Activated naive CD4-positive, alpha-beta T cell treated with anti-CD3 and anti-CD28 coated beads, Interleukin-2, amount 50 U/mL, for 24 hours (primary cell): ENCODE data around the gene RAB31.

ENCODE experiments used
- H3K27ac Mint-ChIP-seq: one replicate; pipeline ENCODE4 v1.8.0; 2021; ENCODE audit warnings: mild to moderate bottlenecking, mixed read lengths
- H3K27me3 Mint-ChIP-seq: one replicate; pipeline ENCODE4 v1.8.0; 2021; ENCODE audit warnings: mixed read lengths
- H3K36me3 Mint-ChIP-seq: one replicate; pipeline ENCODE4 v1.8.0; 2021; ENCODE audit warnings: mixed read lengths
- H3K4me1 Mint-ChIP-seq: one replicate; pipeline ENCODE4 v1.8.0; 2021; ENCODE audit warnings: mixed read lengths
- H3K4me3 Mint-ChIP-seq: one replicate; pipeline ENCODE4 v1.8.0; 2021; ENCODE audit warnings: mild to moderate bottlenecking, mixed read lengths
- H3K9me3 Mint-ChIP-seq: one replicate; pipeline ENCODE4 v1.8.0; 2021; ENCODE audit warnings: mixed read lengths

Gene RAB31

DNA sequence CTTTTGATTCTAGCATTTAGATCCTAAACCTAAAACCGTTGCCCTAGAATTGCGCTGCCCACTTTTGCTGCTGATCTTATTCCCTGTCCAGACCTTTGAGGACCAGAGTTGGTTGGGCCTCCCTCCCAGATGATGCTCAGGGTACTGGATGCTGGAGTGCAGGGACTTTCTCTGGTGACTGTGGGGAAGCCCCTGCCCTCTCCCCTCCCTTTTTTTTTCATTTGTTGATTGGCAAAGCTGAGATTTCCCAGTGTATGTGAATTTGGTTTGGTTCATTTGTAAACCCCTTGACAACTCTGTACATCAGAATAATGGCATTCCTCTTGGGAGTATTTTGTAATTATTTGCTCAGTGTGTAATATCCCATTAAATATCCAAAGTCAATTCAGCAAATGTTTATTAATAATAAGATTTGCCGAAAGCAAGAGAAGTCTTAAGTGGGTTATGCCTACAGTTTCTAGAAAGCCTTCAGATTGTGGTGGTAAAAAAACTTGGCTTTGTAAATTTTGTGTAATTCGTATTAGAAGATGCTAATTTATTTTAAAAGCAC, 28.3 kb downstream of the RAB31 start:
- peaks cover 9% of the 10 kb centered on the region for H3K27me3 Mint-ChIP-seq
- H3K4me3 Mint-ChIP-seq = no peak overlapping the region
- peaks cover 4% of the 10 kb centered on the region for H3K4me1 Mint-ChIP-seq
- no peaks in the 10 kb centered on the region for H3K9me3 Mint-ChIP-seq
- no peak overlapping the region for H3K27ac Mint-ChIP-seq
- no peaks in the 10 kb centered on the region for H3K36me3 Mint-ChIP-seq

DNA sequence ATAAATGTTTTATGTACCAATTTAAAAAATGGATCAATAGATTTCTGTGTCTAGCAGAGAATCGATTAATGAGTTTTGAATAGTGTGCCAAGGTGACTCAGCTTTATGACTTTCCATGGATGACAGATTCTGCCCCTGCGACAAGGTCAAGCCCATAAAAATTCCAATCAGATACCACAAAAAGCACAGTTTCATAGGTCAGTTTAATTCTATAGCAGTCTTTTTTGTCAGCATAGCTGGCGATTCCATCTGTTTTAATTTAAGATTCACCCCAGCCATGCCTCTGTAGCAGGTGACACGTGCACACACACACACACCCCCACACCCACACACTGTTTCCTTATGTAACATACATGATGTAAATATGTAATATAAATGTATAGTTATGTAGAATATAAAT, 28.9 kb downstream of the RAB31 start:
- Mint-ChIP-seq H3K27ac (no peak overlapping the region), H3K4me1 (peaks cover 4% of the 10 kb centered on the region), H3K4me3 (no peak overlapping the region), H3K27me3 (peaks cover 10% of the 10 kb centered on the region), H3K9me3 (no peaks in the 10 kb centered on the region), H3K36me3 (no peaks in the 10 kb centered on the region)

DNA sequence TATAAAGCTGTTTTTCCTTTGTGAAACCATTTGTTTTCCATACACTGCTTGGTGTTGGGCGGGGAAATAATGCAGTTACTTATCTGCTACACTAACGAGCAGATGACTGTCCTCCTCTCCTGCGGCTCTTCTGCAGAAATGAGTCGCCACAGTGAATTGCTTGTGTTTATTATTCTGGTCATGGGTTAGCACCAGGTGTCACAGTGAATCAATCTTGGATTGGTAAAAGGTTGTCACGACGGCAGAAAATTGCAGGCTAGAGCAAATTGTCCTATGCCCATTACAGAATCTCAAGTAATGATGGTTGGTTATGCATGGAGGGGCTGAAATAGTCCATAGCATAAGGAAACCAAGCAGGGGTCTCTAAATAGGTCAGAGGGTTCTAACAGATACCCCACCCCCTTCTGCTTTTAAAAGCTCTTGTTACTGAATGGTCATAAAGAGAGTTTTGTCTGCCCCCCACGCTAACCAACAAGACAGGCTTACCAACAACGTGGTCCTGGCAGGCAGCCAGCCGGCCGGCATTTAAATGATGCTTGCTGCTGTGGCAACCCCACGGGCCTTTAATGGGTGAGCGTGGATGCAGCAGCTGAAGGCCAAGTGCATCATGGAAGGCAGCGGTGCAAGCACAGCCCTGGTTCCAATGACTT, 29.5 kb downstream of the RAB31 start:
- Mint-ChIP-seq H3K27me3 (peaks cover 11% of the 10 kb centered on the region), H3K27ac (no peak overlapping the region), H3K36me3 (no peaks in the 10 kb centered on the region), H3K4me1 (peaks cover 4% of the 10 kb centered on the region), H3K4me3 (no peak overlapping the region), H3K9me3 (no peaks in the 10 kb centered on the region)

DNA sequence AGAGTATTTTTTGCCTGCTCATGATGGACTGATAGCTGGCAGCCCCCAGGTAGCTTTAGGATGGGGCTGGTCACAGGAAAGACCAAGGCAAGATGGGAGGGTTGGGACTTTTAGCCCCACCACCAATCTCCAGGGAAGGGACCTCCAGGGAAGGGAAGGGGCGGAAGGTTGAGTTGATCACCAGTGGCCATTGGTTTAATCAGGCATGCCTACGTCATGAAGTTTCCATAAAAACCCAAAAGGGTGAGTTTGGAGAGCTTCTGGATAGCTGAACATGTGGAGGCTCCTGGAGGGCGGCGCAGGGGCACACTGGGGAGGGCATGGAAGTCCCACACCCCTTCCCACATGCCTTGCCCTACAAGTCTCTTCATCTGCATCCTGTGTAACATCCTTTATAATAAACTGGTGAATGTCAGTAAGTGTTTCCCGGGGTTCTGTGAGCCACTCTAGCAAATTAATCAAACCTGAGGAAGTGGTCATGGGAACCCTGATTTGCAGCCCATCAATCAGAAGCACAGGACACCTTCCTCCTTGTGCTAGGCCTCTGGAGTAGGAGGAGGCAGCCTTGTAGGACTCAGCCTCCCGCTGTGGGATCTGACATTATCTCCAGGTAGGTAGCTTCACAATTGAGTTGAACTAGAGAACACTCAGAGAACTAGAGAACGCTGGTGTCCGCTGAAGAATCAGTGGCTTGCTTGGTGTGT, 30.3 kb downstream of the RAB31 start:
- Mint-ChIP-seq H3K36me3 (no peaks in the 10 kb centered on the region), H3K27ac (no peak overlapping the region), H3K27me3 (peaks cover 10% of the 10 kb centered on the region), H3K4me1 (peaks cover 4% of the 10 kb centered on the region), H3K9me3 (no peaks in the 10 kb centered on the region), H3K4me3 (no peak overlapping the region)

DNA sequence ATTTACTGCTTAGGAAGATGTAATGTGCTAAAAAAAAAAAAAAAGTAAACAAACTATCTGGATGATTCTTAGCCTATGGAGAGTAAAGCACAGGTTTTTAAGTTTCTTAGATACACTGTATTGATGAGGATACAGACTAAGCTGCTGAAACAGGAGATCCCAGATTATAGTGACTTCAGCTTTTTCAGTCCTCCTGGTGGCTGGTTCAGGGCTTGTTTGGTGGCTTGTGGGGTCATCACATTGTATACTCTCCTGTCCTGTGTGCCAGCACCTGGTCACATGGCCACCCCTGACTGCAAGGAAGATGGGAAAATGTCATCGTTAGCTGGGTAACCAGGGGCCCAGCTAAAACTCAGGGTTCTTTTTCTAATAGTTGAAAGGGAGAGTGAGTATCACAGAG, 31.4 kb downstream of the RAB31 start:
- H3K27me3 Mint-ChIP-seq = peaks cover 13% of the 10 kb centered on the region
- no peaks in the 10 kb centered on the region for H3K36me3 Mint-ChIP-seq
- no peaks in the 10 kb centered on the region for H3K4me1 Mint-ChIP-seq
- no peak overlapping the region for H3K27ac Mint-ChIP-seq
- peaks cover under 1% of the 10 kb centered on the region for H3K9me3 Mint-ChIP-seq
- no peak overlapping the region for H3K4me3 Mint-ChIP-seq

DNA sequence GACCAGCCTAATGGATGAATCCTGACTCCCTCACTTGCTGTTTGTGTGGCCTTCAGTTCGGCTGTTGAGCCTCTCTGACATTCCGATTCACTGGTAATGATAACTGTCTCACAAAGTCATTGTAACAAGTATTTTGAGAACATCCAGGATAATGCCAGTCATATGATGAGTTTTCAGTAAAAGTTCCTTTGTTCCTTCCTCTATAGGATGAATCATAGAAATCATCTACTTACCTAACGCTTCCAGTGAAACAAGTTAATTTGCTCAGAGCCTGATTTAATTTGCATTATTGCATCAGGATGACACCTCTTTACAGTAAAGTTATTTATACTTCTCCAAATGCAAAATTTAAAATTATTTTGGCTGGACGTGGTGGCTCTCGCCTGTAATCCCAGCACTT, 32.0 kb downstream of the RAB31 start:
- H3K4me1 Mint-ChIP-seq = no peaks in the 10 kb centered on the region
- no peaks in the 10 kb centered on the region for H3K36me3 Mint-ChIP-seq

DNA sequence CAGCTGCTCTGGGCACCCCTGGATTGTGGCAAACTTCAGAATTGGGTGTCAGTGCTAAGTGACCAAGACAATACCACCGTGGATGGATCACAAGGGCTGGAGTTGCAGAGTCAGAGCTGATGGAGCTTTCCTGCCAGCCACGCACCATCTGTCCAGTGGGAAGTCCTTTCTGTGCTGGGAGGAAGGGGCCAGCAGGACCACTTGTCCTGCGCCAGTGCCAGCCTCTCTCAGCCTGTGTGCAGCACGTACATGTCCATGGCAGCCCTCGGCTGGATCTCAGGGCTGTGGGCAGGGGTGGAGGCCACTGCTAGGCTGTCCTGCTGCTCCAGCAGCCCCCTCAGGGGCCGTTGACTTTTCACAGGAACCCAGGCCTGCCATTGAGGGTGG, 33.3 kb downstream of the RAB31 start:
- Mint-ChIP-seq H3K36me3 (no peaks in the 10 kb centered on the region), H3K27ac (no peak overlapping the region), H3K4me1 (no peaks in the 10 kb centered on the region), H3K9me3 (peaks cover 7% of the 10 kb centered on the region), H3K4me3 (no peak overlapping the region), H3K27me3 (peaks cover 17% of the 10 kb centered on the region)

More for the DNA sequence above, 32.0 kb downstream of the RAB31 start:
- H3K4me3 Mint-ChIP-seq = no peak overlapping the region
- H3K9me3 Mint-ChIP-seq = peaks cover 6% of the 10 kb centered on the region
- H3K27me3 Mint-ChIP-seq = peaks cover 16% of the 10 kb centered on the region
- no peak overlapping the region for H3K27ac Mint-ChIP-seq

DNA sequence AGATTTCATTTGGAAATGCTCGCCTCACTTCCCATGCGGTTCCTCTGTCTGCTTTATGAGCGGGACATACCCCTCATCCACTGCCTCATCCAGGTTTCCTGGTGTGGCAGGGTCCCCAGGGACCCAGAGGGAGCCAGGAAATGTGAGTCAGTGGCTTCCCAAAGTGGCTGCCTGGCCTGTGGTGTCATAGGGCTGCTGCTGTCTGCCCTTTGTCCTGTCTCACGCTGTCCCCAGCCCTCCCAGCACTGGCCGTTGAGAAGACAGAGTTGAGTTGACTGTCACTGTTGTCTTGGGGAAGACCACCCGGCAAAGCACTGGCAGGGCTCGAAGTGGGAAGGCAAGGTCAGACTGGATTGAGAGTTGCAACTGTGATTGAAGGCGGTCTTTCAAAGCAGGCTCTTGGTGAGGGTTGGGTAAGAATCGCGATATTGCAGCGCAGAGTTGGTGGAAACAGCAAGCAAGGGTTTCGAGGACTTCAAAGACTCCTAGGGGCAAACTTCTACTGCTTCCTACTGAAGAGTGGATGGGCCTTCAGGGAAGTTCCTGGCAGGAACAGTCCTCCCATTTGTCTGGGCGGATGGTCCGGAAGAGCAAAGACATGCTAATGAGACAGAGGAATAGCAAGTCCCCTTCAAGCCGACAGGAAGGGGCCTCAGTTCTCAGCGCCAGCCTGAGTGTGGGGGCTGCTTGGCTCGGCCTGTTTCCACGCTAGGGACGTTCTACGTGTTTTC, 33.9 kb downstream of the RAB31 start:
- Mint-ChIP-seq H3K36me3 (no peaks in the 10 kb centered on the region), H3K4me3 (no peak overlapping the region), H3K4me1 (no peaks in the 10 kb centered on the region), H3K27me3 (peaks cover 17% of the 10 kb centered on the region), H3K9me3 (peaks cover 7% of the 10 kb centered on the region), H3K27ac (no peak overlapping the region)

DNA sequence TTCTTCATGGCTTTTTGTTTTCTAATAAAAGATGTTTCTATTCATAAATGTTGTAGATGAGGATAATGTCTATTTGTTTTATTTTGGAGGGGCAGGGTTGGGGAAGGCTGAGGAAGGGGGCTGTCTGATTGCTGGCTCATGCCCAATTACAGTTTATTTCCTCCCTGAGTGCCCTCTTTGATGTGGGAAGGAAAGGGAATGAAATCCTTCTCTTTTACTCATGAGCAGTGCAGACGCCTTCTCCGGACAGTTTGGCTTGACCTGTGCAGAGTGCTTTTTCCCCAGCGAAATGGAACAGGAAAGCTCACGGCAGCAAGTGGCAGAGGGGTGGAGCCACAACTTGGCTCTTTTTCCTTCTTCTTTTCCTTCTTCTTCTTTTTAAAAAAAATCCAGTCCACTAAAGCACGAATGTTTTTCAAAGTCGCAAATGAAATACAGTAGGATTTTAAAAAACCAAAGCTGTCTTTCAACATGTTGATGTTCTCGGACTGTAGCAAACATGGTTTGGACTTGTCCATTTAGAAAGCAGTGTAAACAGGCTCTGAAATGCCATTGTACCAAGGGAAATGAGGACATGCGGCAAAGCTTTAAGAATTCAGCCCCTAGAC, 34.5 kb downstream of the RAB31 start:
- H3K27ac Mint-ChIP-seq = no peak overlapping the region
- H3K4me1 Mint-ChIP-seq = no peaks in the 10 kb centered on the region
- H3K4me3 Mint-ChIP-seq = no peak overlapping the region
- H3K27me3 Mint-ChIP-seq = peaks cover 17% of the 10 kb centered on the region
- peaks cover 7% of the 10 kb centered on the region for H3K9me3 Mint-ChIP-seq
- H3K36me3 Mint-ChIP-seq = no peaks in the 10 kb centered on the region

DNA sequence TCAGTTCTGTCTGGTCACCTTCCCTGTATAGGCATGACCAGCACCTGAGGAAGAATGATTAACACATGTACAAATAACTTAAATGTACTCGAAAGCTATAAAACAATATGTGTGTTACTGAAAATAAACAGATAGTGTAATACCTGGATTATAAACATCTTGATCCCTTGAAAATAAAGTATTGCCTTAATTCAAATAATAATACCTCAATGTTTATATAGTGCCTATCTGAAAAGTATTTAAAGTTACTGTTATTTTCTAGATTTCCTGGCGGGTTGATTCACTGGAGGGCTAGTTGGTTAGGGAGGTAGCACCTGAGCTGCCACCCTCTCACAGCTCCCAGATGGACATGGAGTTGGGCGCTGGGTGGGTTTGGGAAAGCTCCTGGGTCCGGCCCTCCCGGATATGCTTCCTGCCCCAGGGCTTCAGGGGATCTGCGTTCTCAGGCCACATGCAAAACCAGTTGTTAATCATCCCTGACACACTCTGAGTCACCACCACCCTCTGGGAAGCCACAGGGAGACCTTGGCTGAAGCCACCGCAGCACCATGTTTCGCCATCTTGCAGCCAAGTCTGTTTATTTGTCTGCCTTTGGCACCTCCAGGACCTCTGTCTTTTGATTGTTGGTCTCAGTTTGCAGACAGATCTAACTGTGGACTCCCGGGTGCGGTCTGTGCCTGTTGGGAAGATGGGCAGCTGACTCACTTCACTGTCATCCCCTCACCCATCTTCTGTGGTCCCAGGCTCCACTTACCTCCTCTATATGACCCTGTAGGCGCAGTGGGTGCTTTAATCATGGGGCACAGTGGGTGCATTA, 35.3 kb downstream of the RAB31 start:
- no peaks in the 10 kb centered on the region for H3K36me3 Mint-ChIP-seq
- no peak overlapping the region for H3K4me3 Mint-ChIP-seq
- H3K27me3 Mint-ChIP-seq = peaks cover 17% of the 10 kb centered on the region
- H3K27ac Mint-ChIP-seq = no peak overlapping the region
- no peaks in the 10 kb centered on the region for H3K4me1 Mint-ChIP-seq
- peaks cover 7% of the 10 kb centered on the region for H3K9me3 Mint-ChIP-seq

DNA sequence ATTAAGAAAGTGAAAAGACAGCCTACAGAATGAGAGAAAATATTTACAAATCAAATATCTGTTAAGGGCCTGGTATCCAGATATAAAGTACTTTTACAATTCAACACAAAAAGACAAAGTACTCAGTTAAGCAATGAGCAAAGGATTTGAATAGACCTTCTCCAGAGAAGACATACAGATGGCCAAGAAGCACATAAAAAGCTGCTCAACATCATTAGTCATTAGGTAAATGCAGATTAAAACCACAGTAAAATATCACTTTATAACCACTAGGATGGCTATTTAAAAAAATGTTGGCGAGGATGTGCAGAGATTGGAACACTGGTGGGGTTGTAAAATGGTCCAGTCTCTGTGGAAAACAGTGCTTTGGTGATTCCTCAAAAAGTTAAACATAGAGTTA, 38.9 kb downstream of the RAB31 start:
- H3K36me3 Mint-ChIP-seq = no peaks in the 10 kb centered on the region
- no peak overlapping the region for H3K27ac Mint-ChIP-seq
- peaks cover 7% of the 10 kb centered on the region for H3K9me3 Mint-ChIP-seq
- no peaks in the 10 kb centered on the region for H3K4me1 Mint-ChIP-seq
- no peak overlapping the region for H3K4me3 Mint-ChIP-seq
- peaks cover 12% of the 10 kb centered on the region for H3K27me3 Mint-ChIP-seq

DNA sequence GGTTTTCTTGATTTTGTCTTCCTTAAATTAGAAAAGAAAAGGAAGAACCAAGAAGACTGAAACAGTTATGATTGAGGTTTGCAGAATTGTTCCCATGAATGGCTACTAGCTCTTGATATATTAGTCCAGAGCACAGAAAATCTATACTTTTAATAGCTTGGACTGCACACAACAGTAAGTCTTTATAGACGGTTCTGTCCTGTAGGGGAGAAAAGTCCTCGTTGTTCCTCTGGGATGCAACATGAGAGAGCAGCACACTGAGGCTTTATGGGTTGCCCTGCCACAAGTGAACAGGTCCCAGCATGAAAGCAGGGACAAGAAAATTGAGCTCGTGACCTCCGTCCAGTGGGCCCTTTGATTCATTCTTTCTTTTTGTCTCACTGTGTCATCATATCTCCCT, 41.5 kb downstream of the RAB31 start:
- H3K4me1 Mint-ChIP-seq = no peaks in the 10 kb centered on the region
- peaks cover 3% of the 10 kb centered on the region for H3K27me3 Mint-ChIP-seq
- peaks cover 5% of the 10 kb centered on the region for H3K9me3 Mint-ChIP-seq
- no peaks in the 10 kb centered on the region for H3K36me3 Mint-ChIP-seq
- H3K27ac Mint-ChIP-seq = no peak overlapping the region
- no peak overlapping the region for H3K4me3 Mint-ChIP-seq

DNA sequence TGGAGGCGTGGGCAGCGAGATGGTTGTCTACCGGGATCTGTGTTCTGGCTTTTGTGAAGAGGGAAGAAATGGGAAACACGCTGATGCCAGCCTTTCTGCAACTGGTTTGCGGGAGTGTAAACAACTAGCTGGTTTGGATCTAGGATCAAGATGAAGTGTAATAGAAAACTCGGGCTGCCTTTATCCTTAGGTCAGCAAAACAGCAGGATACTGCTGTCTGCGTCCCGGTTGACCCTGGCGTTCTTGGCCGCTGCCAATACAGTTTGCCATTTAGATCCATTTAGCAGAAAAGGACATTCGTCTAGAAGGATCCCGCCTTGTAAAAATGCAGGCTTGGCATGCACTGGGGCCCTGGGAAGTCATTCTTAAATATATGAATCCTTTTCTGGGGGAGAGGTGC, 42.0 kb downstream of the RAB31 start:
- Mint-ChIP-seq H3K27ac (no peak overlapping the region), H3K9me3 (peaks cover under 1% of the 10 kb centered on the region), H3K4me3 (no peak overlapping the region), H3K36me3 (no peaks in the 10 kb centered on the region), H3K27me3 (peaks cover under 1% of the 10 kb centered on the region), H3K4me1 (no peaks in the 10 kb centered on the region)

DNA sequence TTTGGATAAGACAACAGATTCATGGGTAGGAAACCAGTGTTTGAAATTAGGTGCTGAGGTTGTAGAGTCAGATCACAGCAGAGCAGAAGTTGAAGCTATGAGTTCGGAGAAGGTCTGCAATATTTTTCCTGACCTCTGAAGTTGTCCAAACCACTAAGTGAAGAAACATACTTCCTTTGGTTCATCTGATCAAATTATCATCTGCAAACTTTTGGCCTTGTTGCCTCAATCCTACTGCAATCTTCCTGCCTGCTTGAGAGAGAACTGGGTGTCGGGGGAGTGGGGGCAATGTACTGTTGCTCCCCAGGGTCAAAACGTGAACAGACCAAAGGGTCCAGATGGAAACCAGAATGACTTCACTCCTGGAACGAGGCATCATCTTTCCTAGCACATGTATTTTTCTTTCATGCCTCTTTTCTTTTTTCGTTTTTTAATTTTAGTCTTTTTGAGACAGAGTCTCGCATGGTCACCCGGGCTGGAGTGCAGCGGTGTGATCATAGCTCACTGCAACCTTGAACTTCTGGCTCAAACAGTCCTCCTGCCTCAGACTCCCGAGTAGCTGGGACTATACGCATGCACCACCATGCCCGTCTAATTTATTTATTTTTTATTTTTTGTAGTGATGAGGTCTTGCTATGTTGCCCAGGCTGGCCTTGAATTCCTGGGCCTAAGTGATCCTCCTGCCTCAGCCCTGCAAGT, 42.7 kb downstream of the RAB31 start:
- no peaks in the 10 kb centered on the region for H3K27me3 Mint-ChIP-seq
- H3K9me3 Mint-ChIP-seq = no peaks in the 10 kb centered on the region
- H3K36me3 Mint-ChIP-seq = no peaks in the 10 kb centered on the region
- H3K27ac Mint-ChIP-seq = no peak overlapping the region
- H3K4me1 Mint-ChIP-seq = no peaks in the 10 kb centered on the region
- no peak overlapping the region for H3K4me3 Mint-ChIP-seq
